Measurements from ENCODE around the gene BICDL1.

DNA sequence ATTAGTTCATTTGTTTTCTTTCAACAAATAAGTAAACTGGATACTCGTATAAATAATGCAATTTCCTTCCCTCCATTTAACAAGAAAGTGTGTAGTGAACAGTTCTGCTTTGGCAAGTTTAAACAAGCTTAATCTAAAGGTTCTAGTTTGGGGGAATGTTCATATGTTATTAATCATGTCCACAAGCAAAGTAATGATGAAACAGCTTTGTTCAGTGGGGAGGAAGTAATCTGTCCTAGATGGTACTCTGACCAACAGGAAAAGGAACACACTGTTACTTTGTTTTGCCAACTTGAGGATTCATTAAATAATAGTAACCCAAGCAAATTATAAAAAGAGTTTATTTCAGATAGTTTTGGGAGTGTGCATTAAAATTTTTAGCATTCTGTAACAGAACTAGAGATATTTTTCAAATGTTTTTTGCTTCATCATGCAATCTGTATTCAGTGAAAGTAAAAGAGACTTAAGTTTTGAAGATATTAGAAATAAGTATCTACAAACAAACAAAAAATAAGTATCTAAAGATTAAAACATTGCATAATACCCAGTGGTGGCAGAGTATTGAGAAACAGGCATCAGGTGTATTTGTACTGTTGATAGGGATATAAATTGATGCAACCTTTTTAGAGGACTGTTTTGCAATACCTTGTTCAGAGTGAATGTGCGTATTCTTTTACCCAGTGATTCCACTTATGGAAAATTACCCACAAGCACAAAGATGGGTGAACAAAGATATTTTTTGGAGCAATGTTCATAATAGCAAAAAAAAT lies 66.4 kb downstream of the BICDL1 start:
- TF ChIP-seq, protein P1, sequence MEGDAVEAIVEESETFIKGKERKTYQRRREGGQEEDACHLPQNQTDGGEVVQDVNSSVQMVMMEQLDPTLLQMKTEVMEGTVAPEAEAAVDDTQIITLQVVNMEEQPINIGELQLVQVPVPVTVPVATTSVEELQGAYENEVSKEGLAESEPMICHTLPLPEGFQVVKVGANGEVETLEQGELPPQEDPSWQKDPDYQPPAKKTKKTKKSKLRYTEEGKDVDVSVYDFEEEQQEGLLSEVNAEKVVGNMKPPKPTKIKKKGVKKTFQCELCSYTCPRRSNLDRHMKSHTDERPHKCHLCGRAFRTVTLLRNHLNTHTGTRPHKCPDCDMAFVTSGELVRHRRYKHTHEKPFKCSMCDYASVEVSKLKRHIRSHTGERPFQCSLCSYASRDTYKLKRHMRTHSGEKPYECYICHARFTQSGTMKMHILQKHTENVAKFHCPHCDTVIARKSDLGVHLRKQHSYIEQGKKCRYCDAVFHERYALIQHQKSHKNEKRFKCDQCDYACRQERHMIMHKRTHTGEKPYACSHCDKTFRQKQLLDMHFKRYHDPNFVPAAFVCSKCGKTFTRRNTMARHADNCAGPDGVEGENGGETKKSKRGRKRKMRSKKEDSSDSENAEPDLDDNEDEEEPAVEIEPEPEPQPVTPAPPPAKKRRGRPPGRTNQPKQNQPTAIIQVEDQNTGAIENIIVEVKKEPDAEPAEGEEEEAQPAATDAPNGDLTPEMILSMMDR (conservative IDR thresholded peaks at IDR 0.05 in 1 of 2, IDR thresholded peaks at IDR 0.05 in 1 of 2; ENCODE audit: low read depth in 1 of 2, low read length in 2 of 2) = no peak
- TF ChIP-seq EZH2 (IDR thresholded peaks at IDR 0.05; ENCODE audit: low read length, missing control alignments) = no peak
